NCI-H345 (cell line): ENCODE measurements around the gene SERINC4.

ENCODE experiments used
- DNase-seq: peaks from one replicate; lab custom pipeline; 2025; lab: John Stamatoyannopoulos, UW

The SERINC4 gene

DNA sequence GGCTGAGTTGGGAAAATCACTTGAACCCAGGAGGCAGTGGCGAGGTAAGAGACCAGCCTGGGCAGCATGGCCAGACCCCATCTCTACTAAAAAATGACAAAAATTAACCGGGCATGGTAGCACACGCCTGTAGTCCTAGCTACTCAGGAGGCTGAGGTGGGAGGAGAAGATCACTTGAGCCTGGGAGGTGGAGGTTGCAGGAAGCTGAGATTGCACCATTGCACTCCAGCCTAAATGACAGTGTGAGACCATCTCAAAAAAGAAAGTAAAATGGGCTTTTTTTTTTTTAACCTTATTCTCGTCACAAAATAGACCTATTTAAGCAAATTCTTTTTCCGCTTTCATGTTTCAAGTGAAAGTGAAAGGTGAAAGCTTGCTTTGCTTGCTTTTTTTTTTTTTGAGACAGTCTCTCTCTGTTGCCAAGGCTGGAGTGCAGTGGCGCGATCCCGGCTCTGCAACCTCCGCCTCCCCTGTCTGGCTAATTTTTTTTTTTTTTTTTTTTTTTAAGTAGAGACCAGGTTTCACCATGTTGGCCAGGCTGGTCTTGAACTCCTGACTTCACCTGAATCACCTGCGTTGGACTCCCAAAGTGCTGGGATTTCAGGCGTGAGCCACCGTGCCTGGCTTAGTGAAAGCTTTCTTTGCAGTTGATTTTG lies 50.2 kb downstream of the SERINC4 start:
- no peak for DNase-seq

DNA sequence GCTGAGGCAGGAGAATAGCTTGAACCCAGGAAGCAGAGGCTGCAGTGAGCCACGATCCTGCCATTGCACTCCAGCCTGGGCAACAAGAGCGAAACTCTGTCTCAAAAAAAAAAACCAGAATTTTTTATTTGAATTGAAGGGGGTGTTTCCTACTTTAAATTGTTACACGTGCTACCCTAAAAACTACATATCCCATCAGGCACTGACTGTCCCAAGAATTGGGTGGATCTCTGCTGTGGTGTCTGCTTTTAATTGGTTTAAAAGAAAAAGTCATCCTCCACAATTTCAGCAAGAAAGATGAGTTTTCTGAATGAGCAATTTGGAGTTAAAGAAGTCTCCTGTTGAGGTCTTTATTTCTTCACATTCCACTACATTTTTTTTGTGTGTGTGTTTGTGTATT lies 51.6 kb downstream of the SERINC4 start:
- no peak for DNase-seq

DNA sequence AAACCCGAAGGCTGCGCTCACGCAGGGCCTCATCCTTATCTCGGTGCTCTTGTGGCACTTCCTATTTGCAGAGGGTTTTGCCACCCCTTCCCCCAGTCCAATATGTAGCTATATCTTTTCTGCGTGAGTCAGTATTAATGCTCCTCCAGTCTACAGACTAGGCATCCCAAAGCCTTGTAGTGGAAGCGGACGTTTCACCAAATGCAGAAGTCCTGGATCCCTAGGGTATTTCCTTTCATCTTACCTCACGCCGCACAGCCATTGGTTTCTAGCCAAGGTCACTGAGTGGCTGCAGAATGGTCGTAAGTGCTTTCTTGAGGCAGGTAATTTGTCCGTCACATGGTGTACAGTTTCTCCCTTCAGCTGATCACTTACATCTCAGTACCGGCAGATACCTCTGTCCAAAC lies 53.1 kb downstream of the SERINC4 start:
- DNase-seq: peak; percentile 9

DNA sequence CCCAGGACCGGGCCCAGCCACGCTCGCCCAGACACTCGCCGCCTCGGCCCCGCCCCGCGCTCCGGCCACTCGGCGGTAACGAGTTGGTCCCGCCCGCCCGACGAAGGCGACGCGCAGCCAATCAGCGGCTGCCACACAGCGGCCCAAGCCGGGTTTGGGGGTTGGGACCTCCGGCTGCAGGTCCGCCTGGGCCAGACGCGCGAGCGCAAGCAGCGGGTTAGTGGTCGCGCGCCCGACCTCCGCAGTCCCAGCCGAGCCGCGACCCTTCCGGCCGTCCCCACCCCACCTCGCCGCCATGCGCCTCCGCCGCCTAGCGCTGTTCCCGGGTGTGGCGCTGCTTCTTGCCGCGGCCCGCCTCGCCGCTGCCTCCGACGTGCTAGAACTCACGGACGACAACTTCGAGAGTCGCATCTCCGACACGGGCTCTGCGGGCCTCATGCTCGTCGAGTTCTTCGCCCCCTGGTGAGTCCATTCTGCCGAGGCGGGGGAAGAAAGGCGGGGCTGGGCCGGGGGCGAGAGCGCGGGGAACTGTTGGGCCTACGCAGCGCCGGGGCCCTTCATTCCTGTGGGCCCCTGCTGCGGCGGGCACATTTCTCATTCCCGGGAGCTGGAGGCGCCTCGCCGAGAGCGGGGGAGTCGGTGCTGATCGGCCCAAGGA lies 53.6 kb downstream of the SERINC4 start, which contains the start of gene PDIA3:
Gene PDIA3 (plus strand): TSS at position 194 of the 658 bp plus-strand sequence. CDS start 102 bp downstream, at position 296.
- peak; percentile 83 for DNase-seq
